ENCODE measurements around the gene PRKAG2. TPM values are rescaled to one million over a fixed set of nuclear protein-coding genes. Genes with fewer than 3 reads are reported as not detected.

Gene PRKAG2
- total and polyA plus RNA-seq, 12 donors = 3.8 to 17.3 (median 10.9) TPM

GRCh38 chr7:151883857-151884256, 6.9 kb upstream of the PRKAG2 start:
- Histone ChIP-seq H3K4me1 (replicated peaks in 1 of 2) (no peaks in the 10 kb centered on the region), H3K9me3 (replicated peaks in 1 of 3) (no peaks in the 10 kb centered on the region), H3K4me3 (no peak overlapping the region), H3K36me3 (replicated peaks in 1 of 2) (no peaks in the 10 kb centered on the region), H3K27me3 (no peaks in the 10 kb centered on the region), H3K27ac (no peak overlapping the region)
- 80 to 100% (median 89%) methylated on average over 1 to 3 of the region's 3 CpGs for WGBS, 4 donors
- intact Hi-C loops (cut with DNase I) = no loop called here
- DNase-seq = no peak
- no peak for TF ChIP-seq POLR2A (IDR thresholded peaks at IDR 0.05)
- TF ChIP-seq CTCF (IDR thresholded peaks at IDR 0.05) = no peak

- no peaks in the 10 kb centered on the region for H3K27me3 ChIP-seq
- intact Hi-C loops (cut with DNase I) = no loop called here
- no peak for DNase-seq
- H3K36me3 ChIP-seq (replicated peaks in 1 of 2) = no peaks in the 10 kb centered on the region
- H3K4me3 ChIP-seq = no peak overlapping the region
- 82 to 90% (median 85%) methylated on average over 2 of the region's 2 CpGs for WGBS, 4 donors
- TF ChIP-seq CTCF (IDR thresholded peaks at IDR 0.05) (no peak), POLR2A (IDR thresholded peaks at IDR 0.05) (no peak)
- no peaks in the 10 kb centered on the region for H3K9me3 ChIP-seq (replicated peaks in 1 of 3)
- H3K4me1 ChIP-seq (replicated peaks in 1 of 2) = peaks cover 0 to 2% of the 10 kb centered on the region in 2 donors
- no peak overlapping the region for H3K27ac ChIP-seq
These were observed 5.8 kb upstream of the PRKAG2 start for GRCh38 chr7:151882734-151883133.

- intact Hi-C loops (cut with DNase I) = no loop called here
- no peak overlapping the region for H3K4me3 ChIP-seq
- WGBS, 4 donors = 86 to 100% (median 94%) methylated on average over 3 of the region's 3 CpGs
These were observed 3.8 kb upstream of the PRKAG2 start for GRCh38 chr7:151880688-151881087.

More at GRCh38 chr7:151880688-151881087, 3.8 kb upstream of the PRKAG2 start:
- peaks cover 4 to 7% of the 10 kb centered on the region in 2 donors for H3K4me1 ChIP-seq (replicated peaks in 1 of 2)
- no peaks in the 10 kb centered on the region for H3K36me3 ChIP-seq (replicated peaks in 1 of 2)
- H3K9me3 ChIP-seq (replicated peaks in 1 of 3) = no peaks in the 10 kb centered on the region
- no peak for DNase-seq
- H3K27me3 ChIP-seq = no peaks in the 10 kb centered on the region
- TF ChIP-seq CTCF (IDR thresholded peaks at IDR 0.05) (no peak), POLR2A (IDR thresholded peaks at IDR 0.05) (no peak)
- no peak overlapping the region for H3K27ac ChIP-seq
